HepG2 (cell line): ENCODE measurements around the gene TUFM. TPM values are rescaled to one million over a fixed set of nuclear protein-coding genes. Genes with fewer than 3 reads are reported as not detected.

Experiments used
- EED ChIP-seq: sonication (generic); formaldehyde crosslinking; IDR thresholded peaks from 2 replicates; pipeline ENCODE4 v1.5.0; 2020; ENCODE audit warnings: mild to moderate bottlenecking, missing genetic modification reagents
- MED1 ChIP-seq: sonication (generic); formaldehyde crosslinking; IDR thresholded peaks from 2 replicates; pipeline ENCODE4 v1.4.0; 2020; ENCODE audit warnings: missing genetic modification reagents
- NFIB ChIP-seq: sonication (generic); formaldehyde crosslinking; IDR thresholded peaks from 2 replicates; pipeline ENCODE4 v1.9.0; 2021; ENCODE audit warnings: missing genetic modification reagents, mild to moderate bottlenecking, borderline replicate concordance
- NPAS2 ChIP-seq: sonication (generic); formaldehyde crosslinking; IDR thresholded peaks from 2 replicates; pipeline ENCODE4 v1.8.0; 2022; ENCODE audit warnings: mild to moderate bottlenecking, missing genetic modification reagents, borderline replicate concordance
- ZNF281 ChIP-seq: sonication (generic); formaldehyde crosslinking; IDR thresholded peaks from 2 replicates; pipeline ENCODE4 v1.4.0; 2020; ENCODE audit warnings: missing genetic modification reagents, borderline replicate concordance
- ZNF563 ChIP-seq: sonication (generic); formaldehyde crosslinking; IDR thresholded peaks from 2 replicates; pipeline ENCODE4 v1.8.0; 2022; ENCODE audit warnings: mild to moderate bottlenecking, moderate library complexity, missing genetic modification reagents
- ZNF646 ChIP-seq: sonication (generic); formaldehyde crosslinking; IDR thresholded peaks from 2 replicates; pipeline ENCODE4 v1.9.0; 2021; ENCODE audit warnings: mild to moderate bottlenecking, missing genetic modification reagents
- polyA plus RNA-seq, 8 experiments: library from polyadenylated mRNA; depleted of rRNA in 3 of 8; stranded (reverse) in 7 of 8; unstranded in 1 of 8; fragments of >200 nt; fragmentation: Illumina TruSeq in 4 of 8; extraction: Trizol in 4 of 8; gene quantifications; 2 replicates each; pipeline versions ENCODE4 v1.2.1 to v1.2.3, GENCODE V29; 2011 to 2016; ENCODE audit warnings: low read depth in 4 of 8, missing spikeins in 1 of 8, mixed read lengths in 1 of 8; ENCODE audit not compliant: insufficient read depth in 1 of 8
- total RNA-seq, 5 experiments: library from RNA; depleted of rRNA; stranded (reverse); fragments of >200 nt; fragmentation: Illumina TruSeq; extraction: Trizol; gene quantifications; 2 replicates each; pipeline ENCODE4 v1.2.3, GENCODE V29; 2016; ENCODE audit warnings: low read depth in 1 of 5

Gene TUFM
- total and polyA plus RNA-seq, 2 of the 13 experiments (the other 11 are each of a cell fraction or from before 2014, with no cell fraction given), result 206 to 298 TPM

GRCh38 chr16:28858421-28858820, 12.3 kb upstream of the TUFM start (continued):
- TF ChIP-seq ZNF281 (no peak), MED1 (CRISPR knock-in tag) (no peak), ZNF646 (CRISPR knock-in tag) (no peak), ZNF563 (CRISPR knock-in tag) (no peak), EED (CRISPR knock-in tag) (no peak), NPAS2 (CRISPR knock-in tag) (no peak), NFIB (no peak)
